K562 (cell line): ENCODE data around the gene RNF144A. TPM values are rescaled to one million over a fixed set of nuclear protein-coding genes. Genes with fewer than 3 reads are reported as not detected.
A peak's percentile ranks its signal among the peaks of the same experiment; 100 is the strongest.

Source experiments
- ARID2 ChIP-seq: fragments of 450-650 bp; IDR thresholded peaks from 2 replicates; pipeline ENCODE4 v1.6.1; 2017; ENCODE audit warnings: antibody characterized with exemption, mild to moderate bottlenecking
- CBX5 ChIP-seq: IDR thresholded peaks from 2 replicates; pipeline ENCODE4 v1.6.1; 2014; ENCODE audit warnings: low read depth, borderline replicate concordance
- CEBPB ChIP-seq: fragments of 450-650 bp; IDR thresholded peaks from 2 replicates; pipeline ENCODE4 v1.6.1; 2016; ENCODE audit warnings: missing genetic modification characterization, missing compliant biosample characterization
- EP400 ChIP-seq: fragments of 450-650 bp; IDR thresholded peaks from 2 replicates; pipeline ENCODE4 v1.6.1; 2017; ENCODE audit warnings: antibody characterized with exemption, mild to moderate bottlenecking, moderate library complexity
- ESRRA ChIP-seq: fragments of 450-650 bp; IDR thresholded peaks from 2 replicates; pipeline ENCODE4 v1.6.1; 2014; ENCODE audit warnings: low read depth, mild to moderate bottlenecking, moderate library complexity, borderline replicate concordance
- HMG20A ChIP-seq: fragments of 450-650 bp; formaldehyde crosslinking; conservative IDR thresholded peaks from 2 replicates; pipeline ENCODE4 v1.4.0; 2020; ENCODE audit warnings: mild to moderate bottlenecking, mixed read lengths
- NELFE ChIP-seq: IDR thresholded peaks from 2 replicates; pipeline ENCODE4 v1.6.1; 2011; ENCODE audit warnings: mild to moderate bottlenecking; ENCODE audit not compliant: insufficient read depth, insufficient read length
- NR2C2 ChIP-seq, 2 experiments: fragments of 200-800 bp in 1 of 2; sonication (Bioruptor generic) in 1 of 2; sonication (generic) in 1 of 2; formaldehyde crosslinking in 1 of 2; IDR thresholded peaks; 2 replicates each; pipeline versions ENCODE4 v1.6.1 to v1.8.0; 2016 to 2022; ENCODE audit warnings: mild to moderate bottlenecking in 1 of 2, missing compliant biosample characterization in 1 of 2, missing genetic modification characterization in 1 of 2, missing genetic modification reagents in 1 of 2
- NRF1 ChIP-seq, 2 experiments: fragments of 450-650 bp; IDR thresholded peaks in 1 of 2; conservative IDR thresholded peaks in 1 of 2; 2 replicates each; pipeline ENCODE4 v1.6.1; 2014; ENCODE audit warnings: mild to moderate bottlenecking in 2 of 2
- PCBP2 ChIP-seq: fragments of 200-400 bp; formaldehyde crosslinking; IDR thresholded peaks from 2 replicates; pipeline ENCODE4 v1.6.1; 2018; ENCODE audit warnings: low read length, low read depth, mild to moderate bottlenecking, moderate library complexity; ENCODE audit not compliant: poor library complexity, severe bottlenecking
- PHF21A ChIP-seq: fragments of 450-650 bp; IDR thresholded peaks from 2 replicates; pipeline ENCODE4 v1.6.1; 2017; ENCODE audit warnings: low read depth, borderline replicate concordance
- RBBP5 ChIP-seq: fragments of 200-600 bp; sonication (generic); IDR thresholded peaks from 2 replicates; pipeline ENCODE4 v1.6.1; 2012; ENCODE audit warnings: borderline replicate concordance, mild to moderate bottlenecking, low read length, control low read depth, inconsistent platforms; ENCODE audit not compliant: insufficient read depth, poor library complexity, severe bottlenecking
- RFX7 ChIP-seq: fragments of 250-450 bp; sonication (Bioruptor Pico); IDR thresholded peaks from 2 replicates; pipeline ENCODE4 v1.5.1; 2021; ENCODE audit warnings: mild to moderate bottlenecking
- RUNX1 ChIP-seq: sonication (generic); IDR thresholded peaks from 2 replicates; pipeline ENCODE4 v1.6.1; 2016; ENCODE audit warnings: antibody characterized with exemption, low read depth
- TBP ChIP-seq: optimal IDR thresholded peaks from 2 replicates; pipeline ENCODE3; 2011; ENCODE audit warnings: low read depth, low read length, improper control_type of control experiment
- TEAD4 ChIP-seq, 2 experiments: sonication (generic) in 1 of 2; formaldehyde crosslinking in 1 of 2; IDR thresholded peaks; 2 replicates each; pipeline versions ENCODE4 v1.6.1 to v1.8.0; 2012 to 2022; ENCODE audit warnings: borderline replicate concordance in 1 of 2, inconsistent platforms in 1 of 2, low read length in 1 of 2, mild to moderate bottlenecking in 1 of 2, missing genetic modification reagents in 1 of 2
- ZNF668 ChIP-seq: fragments of 250-450 bp; sonication (Bioruptor Pico); IDR thresholded peaks from 2 replicates; pipeline ENCODE4 v1.8.0; 2022; ENCODE audit warnings: mild to moderate bottlenecking, inconsistent platforms
- polyA plus RNA-seq, 8 experiments: library from polyadenylated mRNA; depleted of rRNA in 4 of 8; stranded (reverse) in 5 of 8; unstranded in 3 of 8; fragments of >200 nt; fragmentation: Nextera tagmentation in 2 of 8; fragmentation: Illumina TruSeq in 1 of 8; extraction: Ambion mirVana in 2 of 8; extraction: Trizol in 1 of 8; gene quantifications; 2 replicates each; pipeline versions ENCODE4 v1.2.1 to v1.2.3, GENCODE V29; 2011 to 2014; ENCODE audit warnings: inconsistent platforms in 1 of 8, missing spikeins in 1 of 8
- total RNA-seq, 7 experiments: library from RNA; depleted of rRNA in 6 of 7; stranded (reverse); fragments of >200 nt in 6 of 7; fragmentation: Illumina TruSeq in 2 of 7; extraction: Trizol in 2 of 7; gene quantifications; 2 replicates each; pipeline versions ENCODE4 v1.2.1 to v1.2.3, GENCODE V29; 2011 to 2021; ENCODE audit warnings: low replicate concordance in 1 of 7
- TF ChIP-seq, protein P1 (sequence below): fragments of 250-450 bp; sonication (Bioruptor Pico); IDR thresholded peaks from 2 replicates; pipeline ENCODE4 v1.5.0; 2020; ENCODE audit warnings: mild to moderate bottlenecking, borderline replicate concordance
- TF ChIP-seq, protein P2 (sequence below): fragments of 250-450 bp; sonication (Bioruptor Pico); IDR thresholded peaks from 2 replicates; pipeline ENCODE4 v1.9.0; 2021; ENCODE audit warnings: mild to moderate bottlenecking
- TF ChIP-seq, protein P3 (sequence below), 2 experiments: fragments of 450-650 bp in 1 of 2; sonication (generic) in 1 of 2; formaldehyde crosslinking; conservative IDR thresholded peaks; 2 replicates each; pipeline versions ENCODE4 v1.4.0 to v1.8.1; 2020 to 2022; ENCODE audit warnings: mild to moderate bottlenecking in 1 of 2, missing genetic modification reagents in 1 of 2
- TF ChIP-seq, protein P4 (sequence below): fragments of 250-450 bp; sonication (Bioruptor Pico); IDR thresholded peaks from 2 replicates; pipeline ENCODE4 v1.8.0; 2022; ENCODE audit warnings: inconsistent platforms

The RNF144A gene
- total and polyA plus RNA-seq, 9 of the 15 experiments (the other 6 are each of a cell fraction or from before 2014, with no cell fraction given), result 0.96 to 11.3 (median 6.2) TPM

DNA sequence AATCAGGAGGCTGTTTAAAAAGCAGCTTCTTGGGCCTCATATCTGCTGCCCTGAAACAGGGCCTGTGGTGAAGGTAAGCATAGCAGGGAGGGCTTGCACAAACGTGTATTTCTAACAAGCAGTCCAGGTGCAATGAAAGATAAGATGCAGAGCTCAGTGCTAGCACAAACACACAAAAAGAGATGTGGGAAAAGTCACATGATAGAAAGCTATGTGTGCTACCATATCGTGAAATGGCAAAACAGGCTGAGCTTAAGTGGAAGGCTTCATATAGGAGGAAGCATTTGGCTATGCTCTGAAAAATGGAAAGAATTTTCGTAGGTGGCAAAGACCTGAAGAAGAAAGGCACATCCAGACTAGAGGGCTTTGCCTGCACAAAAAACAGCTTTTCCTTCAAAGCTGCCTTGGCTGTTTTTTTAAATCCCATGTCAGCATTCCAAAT is 29.4 kb upstream of the RNF144A start (continued):
- TF ChIP-seq, protein P1, sequence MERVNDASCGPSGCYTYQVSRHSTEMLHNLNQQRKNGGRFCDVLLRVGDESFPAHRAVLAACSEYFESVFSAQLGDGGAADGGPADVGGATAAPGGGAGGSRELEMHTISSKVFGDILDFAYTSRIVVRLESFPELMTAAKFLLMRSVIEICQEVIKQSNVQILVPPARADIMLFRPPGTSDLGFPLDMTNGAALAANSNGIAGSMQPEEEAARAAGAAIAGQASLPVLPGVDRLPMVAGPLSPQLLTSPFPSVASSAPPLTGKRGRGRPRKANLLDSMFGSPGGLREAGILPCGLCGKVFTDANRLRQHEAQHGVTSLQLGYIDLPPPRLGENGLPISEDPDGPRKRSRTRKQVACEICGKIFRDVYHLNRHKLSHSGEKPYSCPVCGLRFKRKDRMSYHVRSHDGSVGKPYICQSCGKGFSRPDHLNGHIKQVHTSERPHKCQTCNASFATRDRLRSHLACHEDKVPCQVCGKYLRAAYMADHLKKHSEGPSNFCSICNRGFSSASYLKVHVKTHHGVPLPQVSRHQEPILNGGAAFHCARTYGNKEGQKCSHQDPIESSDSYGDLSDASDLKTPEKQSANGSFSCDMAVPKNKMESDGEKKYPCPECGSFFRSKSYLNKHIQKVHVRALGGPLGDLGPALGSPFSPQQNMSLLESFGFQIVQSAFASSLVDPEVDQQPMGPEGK (CRISPR knock-in tag), result no peak
- TF ChIP-seq CBX5, result no peak
- TF ChIP-seq ARID2, result no peak
- TF ChIP-seq, protein P2, sequence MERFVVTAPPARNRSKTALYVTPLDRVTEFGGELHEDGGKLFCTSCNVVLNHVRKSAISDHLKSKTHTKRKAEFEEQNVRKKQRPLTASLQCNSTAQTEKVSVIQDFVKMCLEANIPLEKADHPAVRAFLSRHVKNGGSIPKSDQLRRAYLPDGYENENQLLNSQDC (CRISPR knock-in tag), result no peak
- TF ChIP-seq, protein P3, sequence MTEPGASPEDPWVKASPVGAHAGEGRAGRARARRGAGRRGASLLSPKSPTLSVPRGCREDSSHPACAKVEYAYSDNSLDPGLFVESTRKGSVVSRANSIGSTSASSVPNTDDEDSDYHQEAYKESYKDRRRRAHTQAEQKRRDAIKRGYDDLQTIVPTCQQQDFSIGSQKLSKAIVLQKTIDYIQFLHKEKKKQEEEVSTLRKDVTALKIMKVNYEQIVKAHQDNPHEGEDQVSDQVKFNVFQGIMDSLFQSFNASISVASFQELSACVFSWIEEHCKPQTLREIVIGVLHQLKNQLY (CRISPR knock-in tag; conservative IDR thresholded peaks at IDR 0.05), result no peak
- TF ChIP-seq NELFE, result no peak
- TF ChIP-seq PHF21A, result no peak
- TF ChIP-seq TEAD4 (IDR thresholded peaks at IDR 0.05; ENCODE audit: low read length), result peak; percentile 97
- TF ChIP-seq TEAD4 (CRISPR knock-in tag; IDR thresholded peaks at IDR 0.05; ENCODE audit: borderline replicate concordance), result no peak
- peak; percentile 19 for TF ChIP-seq RBBP5
- no peak for TF ChIP-seq ZNF668 (CRISPR knock-in tag)
- 0 out of 2 replicates have a peak, but pooled peaks have one; percentile 34 for TF ChIP-seq EP400
- 0 out of 2 replicates have a peak, but pooled peaks have one; percentile 63 for TF ChIP-seq RUNX1
- TF ChIP-seq PCBP2, result no peak
- peak; percentile 68 for TF ChIP-seq CEBPB
- TF ChIP-seq, protein P4, sequence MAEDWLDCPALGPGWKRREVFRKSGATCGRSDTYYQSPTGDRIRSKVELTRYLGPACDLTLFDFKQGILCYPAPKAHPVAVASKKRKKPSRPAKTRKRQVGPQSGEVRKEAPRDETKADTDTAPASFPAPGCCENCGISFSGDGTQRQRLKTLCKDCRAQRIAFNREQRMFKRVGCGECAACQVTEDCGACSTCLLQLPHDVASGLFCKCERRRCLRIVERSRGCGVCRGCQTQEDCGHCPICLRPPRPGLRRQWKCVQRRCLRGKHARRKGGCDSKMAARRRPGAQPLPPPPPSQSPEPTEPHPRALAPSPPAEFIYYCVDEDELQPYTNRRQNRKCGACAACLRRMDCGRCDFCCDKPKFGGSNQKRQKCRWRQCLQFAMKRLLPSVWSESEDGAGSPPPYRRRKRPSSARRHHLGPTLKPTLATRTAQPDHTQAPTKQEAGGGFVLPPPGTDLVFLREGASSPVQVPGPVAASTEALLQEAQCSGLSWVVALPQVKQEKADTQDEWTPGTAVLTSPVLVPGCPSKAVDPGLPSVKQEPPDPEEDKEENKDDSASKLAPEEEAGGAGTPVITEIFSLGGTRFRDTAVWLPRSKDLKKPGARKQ (CRISPR knock-in tag), result no peak
- no peak for TF ChIP-seq HMG20A (CRISPR knock-in tag)
- peak; percentile 25; the same call in 1 of the 2 replicates for TF ChIP-seq NR2C2 (CRISPR knock-in tag; IDR thresholded peaks at IDR 0.05)
- no peak for TF ChIP-seq NR2C2 (tag; IDR thresholded peaks at IDR 0.05)
- TF ChIP-seq RFX7, result no peak
- no peak for TF ChIP-seq TBP
- TF ChIP-seq ESRRA, result peak; percentile 25; the same call in 1 of the 2 replicates
- 0 out of 4 replicates have a peak, but pooled peaks of 1 of the 2 experiments have one; percentile 32 for TF ChIP-seq NRF1 (conservative IDR thresholded peaks at IDR 0.05 in 1 of 2, IDR thresholded peaks at IDR 0.05 in 1 of 2)
